Ovary (tissue), 3 donors: ENCODE results near the gene TNS3.

Source experiments
- CTCF ChIP-seq, 3 donors: fragments of 450-650 bp in 2 of 3; fragments of 200-600 bp in 1 of 3; IDR thresholded peaks; one replicate each; pipeline versions ENCODE4 v1.5.1 to v1.8.0; 2016 to 2022; ENCODE audit warnings: antibody characterized with exemption in 3 of 3, mild to moderate bottlenecking in 1 of 3
- EP300 ChIP-seq: sonication (generic); formaldehyde crosslinking; IDR thresholded peaks from one replicate; pipeline ENCODE4 v1.6.1; 2017; ENCODE audit warnings: antibody characterized with exemption
- POLR2A ChIP-seq: fragments of 450-650 bp; IDR thresholded peaks from one replicate; pipeline ENCODE4 v1.6.1; 2017; ENCODE audit warnings: antibody characterized with exemption, mild to moderate bottlenecking, moderate library complexity
- donor health status: DM: no; HTN: no; CAD: no.

- no peak for TF ChIP-seq CTCF (IDR thresholded peaks at IDR 0.05)
- no peak for TF ChIP-seq POLR2A
- no peak for TF ChIP-seq EP300
Observed at GRCh38 chr7:47526466-47526865, 55.4 kb downstream of the TNS3 start.
